NCI-H1092 (cell line): Measurements from ENCODE around the gene SUDS3.

Experiments
- DNase-seq: peaks from one replicate; lab custom pipeline; 2025; lab: John Stamatoyannopoulos, UW

SUDS3 gene

GRCh38 chr12:118447181-118447580 lies 70.8 kb downstream of the SUDS3 start:
- DNase-seq, result no peak

DNA sequence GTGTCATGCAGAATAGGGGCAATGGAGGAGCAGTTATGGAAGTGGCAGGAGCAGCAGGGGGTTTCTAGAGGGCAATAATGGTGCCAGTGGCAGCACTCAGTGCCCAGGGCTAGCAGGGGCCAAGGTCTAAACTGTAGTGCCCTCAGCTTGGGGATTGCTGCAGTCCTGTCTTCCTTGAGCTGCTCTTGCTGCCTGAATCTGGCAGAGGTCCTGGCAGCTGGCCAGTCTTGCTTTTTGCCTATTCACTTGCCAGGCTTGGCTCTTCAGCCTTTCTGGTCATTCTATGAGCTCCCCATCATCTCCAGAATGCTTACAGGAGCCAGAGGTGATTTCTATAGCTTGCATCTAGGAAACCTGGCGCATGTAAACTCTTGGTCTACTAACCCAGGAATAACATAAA lies 72.0 kb downstream of the SUDS3 start:
- DNase-seq, result no peak

DNA sequence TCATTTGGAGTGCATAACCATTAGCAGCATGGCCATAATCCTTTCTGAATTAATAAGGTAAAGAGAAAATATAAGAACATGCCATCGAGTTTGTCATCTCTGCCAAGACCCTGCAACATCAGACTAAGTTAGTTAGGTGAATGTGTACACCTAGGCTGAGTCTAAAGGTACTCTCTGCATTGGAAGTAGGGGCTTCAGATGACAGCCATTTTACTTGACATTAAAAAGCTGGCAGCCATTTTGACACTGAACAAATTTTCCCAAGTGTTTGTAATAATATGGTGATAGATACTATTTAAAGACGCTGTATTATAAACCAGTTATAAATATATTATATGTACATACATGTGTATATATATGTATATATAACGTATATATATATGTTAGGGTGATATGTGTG lies 79.0 kb downstream of the SUDS3 start:
- no peak for DNase-seq

GRCh38 chr12:118456741-118457140 lies 80.4 kb downstream of the SUDS3 start:
- no peak for DNase-seq

GRCh38 chr12:118459110-118459509 lies 82.8 kb downstream of the SUDS3 start:
- no peak for DNase-seq

GRCh38 chr12:118463677-118464076 lies 87.3 kb downstream of the SUDS3 start:
- no peak for DNase-seq

DNA sequence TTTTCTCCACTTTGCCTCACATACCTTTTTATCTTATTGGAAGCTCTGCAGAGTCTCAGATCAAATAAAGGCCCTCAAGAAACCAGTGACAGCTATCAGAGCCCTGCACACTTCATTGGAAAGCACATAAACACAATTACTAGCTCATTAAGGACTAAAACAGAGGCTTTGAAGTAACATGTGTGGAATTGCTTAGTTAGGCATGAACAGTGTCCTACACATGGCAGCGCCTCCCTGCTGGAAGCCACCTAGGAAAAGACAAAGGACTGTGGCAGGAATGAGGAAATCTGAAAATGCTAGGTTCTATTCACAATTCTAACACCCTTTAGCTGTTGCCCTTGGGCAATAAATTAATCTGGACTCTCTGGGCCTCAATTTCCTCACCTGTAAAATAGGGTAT lies 89.4 kb downstream of the SUDS3 start:
- DNase-seq, result no peak
